Activated CD4-positive, alpha-beta memory T cell treated with anti-CD3 and anti-CD28 coated beads for 36 hours (primary cell): ENCODE measurements around the gene DCAF5. TPM values are rescaled to one million over a fixed set of nuclear protein-coding genes. Genes with fewer than 3 reads are reported as not detected.

Source experiments
- CTCF ChIA-PET: fragments of 350-600 bp; sonication (Branson Sonifier 250); formaldehyde crosslinking; loops from one replicate; lab custom pipeline; 2021; ENCODE audit warnings: antibody characterized with exemption, inconsistent platforms; lab: Charles Lee
- POLR2A ChIA-PET: fragments of 350-600 bp; sonication (Branson Sonifier 250); formaldehyde crosslinking; loops from one replicate; lab custom pipeline; 2021; ENCODE audit warnings: antibody characterized with exemption; lab: Charles Lee
- DNase-seq: peaks from one replicate; pipeline ENCODE4 v3.0.0-alpha.2; 2020
- H3K27ac Mint-ChIP-seq: one replicate; pipeline ENCODE4 v1.8.0; 2021; ENCODE audit warnings: mixed read lengths
- H3K27me3 Mint-ChIP-seq: one replicate; pipeline ENCODE4 v1.8.0; 2021; ENCODE audit warnings: mixed read lengths
- H3K36me3 Mint-ChIP-seq: one replicate; pipeline ENCODE4 v1.8.0; 2021; ENCODE audit warnings: mixed read lengths
- H3K4me1 Mint-ChIP-seq: one replicate; pipeline ENCODE4 v1.8.0; 2021; ENCODE audit warnings: low read depth, mixed read lengths
- H3K4me3 Mint-ChIP-seq: one replicate; pipeline ENCODE4 v1.8.0; 2021; ENCODE audit warnings: mild to moderate bottlenecking, mixed read lengths
- H3K9me3 Mint-ChIP-seq: one replicate; pipeline ENCODE4 v1.8.0; 2021; ENCODE audit warnings: mixed read lengths
- intact Hi-C: fragments of 100-400 bp; cut with micrococcal nuclease; formaldehyde crosslinking; loops from one replicate; pipeline ENCODE4 v1.15.1; 2023
- total RNA-seq, 2 experiments: library from RNA; stranded (reverse); gene quantifications; one replicate each; pipeline ENCODE4 v1.2.3, GENCODE V29; 2021

Gene DCAF5
- total RNA-seq, 2 experiments from 2014 or later = 32.3 to 34.0 TPM

DNA sequence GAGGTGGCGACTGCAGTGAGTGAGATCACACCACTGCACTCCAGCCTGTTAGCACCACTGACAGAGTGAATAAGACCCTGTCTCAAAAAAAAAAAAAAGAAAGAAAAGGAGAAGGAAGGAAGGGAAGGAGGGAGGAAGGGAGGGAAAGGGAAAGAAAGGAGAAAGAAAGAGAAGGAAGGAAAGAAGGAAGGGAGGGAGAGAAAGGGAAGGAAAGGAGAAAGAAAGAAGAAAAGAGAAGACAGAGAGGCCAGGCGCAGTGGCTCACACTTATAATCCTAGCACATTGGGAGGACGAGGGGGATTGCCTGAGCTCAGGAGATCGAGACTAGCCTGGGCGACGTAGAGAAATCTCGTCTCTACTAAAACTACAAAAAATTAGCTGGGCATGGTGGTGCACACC lies 13.2 kb downstream of the DCAF5 start:
- no peak for DNase-seq
- Mint-ChIP-seq H3K27me3 (no peaks in the 10 kb centered on the region), H3K4me1 (peaks cover 41% of the 10 kb centered on the region), H3K4me3 (no peak overlapping the region), H3K9me3 (no peaks in the 10 kb centered on the region), H3K36me3 (peaks cover 1% of the 10 kb centered on the region), H3K27ac (no peak overlapping the region)
- intact Hi-C loops = loop anchor here (10.0 kb wide), 1 partner anchor 625 kb away; the partner anchor contains the start of gene SRSF5
- POLR2A ChIA-PET = interaction anchor here (0.6 kb wide), 1 partner anchor 291 kb away, joined by 3 read pairs; no protein-coding TSS in a partner anchor
- CTCF ChIA-PET = interaction anchor here (1.0 to 5.3 kb wide), 4 partner anchors 10 to 276 kb away, joined by 3 to 32 read pairs (median 6); no protein-coding TSS in a partner anchor

- H3K4me3 Mint-ChIP-seq = no peak overlapping the region
- intact Hi-C loops = loop anchor here (10.0 kb wide), 1 partner anchor 627 kb away; the partner anchor contains the start of gene SRSF5
- POLR2A ChIA-PET = interaction anchor here (0.6 to 1.2 kb wide), 3 partner anchors 14 to 38 kb away, joined by 3 to 4 read pairs (median 4); no protein-coding TSS in a partner anchor
- H3K9me3 Mint-ChIP-seq = no peaks in the 10 kb centered on the region
- no peaks in the 10 kb centered on the region for H3K27me3 Mint-ChIP-seq
- H3K36me3 Mint-ChIP-seq = peaks cover 1% of the 10 kb centered on the region
- H3K4me1 Mint-ChIP-seq = peaks cover 57% of the 10 kb centered on the region
- peak; percentile 33 for DNase-seq
- no peak overlapping the region for H3K27ac Mint-ChIP-seq
- CTCF ChIA-PET = interaction anchor here (0.6 to 1.0 kb wide), 2 partner anchors 9 to 16 kb away, joined by 3 to 5 read pairs; no protein-coding TSS in a partner anchor
Observed at GRCh38 chr14:69137843-69138535, 14.9 kb downstream of the DCAF5 start.

DNA sequence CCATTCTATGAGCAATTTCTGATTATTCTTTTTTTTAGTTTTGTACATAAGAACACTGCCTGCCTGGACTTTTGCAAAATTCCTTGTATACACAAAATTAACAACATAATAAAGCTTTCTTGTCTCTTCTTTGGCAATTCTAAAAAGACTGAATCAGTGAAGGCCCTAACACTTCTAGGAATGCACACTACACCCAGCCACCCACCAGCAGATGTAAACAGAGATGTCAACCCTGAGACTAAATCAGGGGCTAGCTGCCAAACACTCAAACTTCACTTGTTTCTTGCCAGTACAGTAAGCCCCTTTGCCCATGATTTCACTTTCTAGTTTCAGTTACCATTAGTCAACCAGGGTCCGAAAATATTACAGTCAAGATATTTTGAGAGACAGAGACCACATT lies 15.5 kb downstream of the DCAF5 start:
- no peak for DNase-seq

DNA sequence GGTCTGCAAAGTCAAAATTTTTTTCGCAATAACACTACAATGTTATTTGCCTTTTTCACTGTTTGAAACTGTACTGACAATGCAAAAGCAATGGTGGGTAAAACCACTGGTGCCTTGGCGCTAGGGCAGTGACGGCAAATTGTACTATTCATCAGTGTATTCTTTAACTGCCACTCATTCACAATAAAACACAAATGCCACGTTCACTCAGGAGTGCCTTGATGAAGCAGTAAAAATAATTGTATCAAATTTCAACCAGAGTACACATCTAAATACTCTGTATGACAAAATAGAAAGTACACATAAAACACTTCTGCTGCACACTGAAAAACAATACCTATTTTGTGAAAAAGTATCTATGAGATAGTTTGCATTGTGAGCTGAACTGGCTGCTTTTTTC lies 17.8 kb downstream of the DCAF5 start:
- DNase-seq = no peak
- intact Hi-C loops = loop anchor here (10.0 kb wide), 1 partner anchor 630 kb away; the partner anchor contains the start of gene SRSF5
- no peaks in the 10 kb centered on the region for H3K9me3 Mint-ChIP-seq
- ChIA-PET CTCF (interaction anchor here (8.5 kb wide), 1 partner anchor 14 kb away, joined by 146 read pairs; the partner anchor contains the start of gene DCAF5), POLR2A (no interaction called here)
- no peak overlapping the region for H3K4me3 Mint-ChIP-seq
- H3K27me3 Mint-ChIP-seq = no peaks in the 10 kb centered on the region
- no peaks in the 10 kb centered on the region for H3K36me3 Mint-ChIP-seq
- H3K4me1 Mint-ChIP-seq = peaks cover 75% of the 10 kb centered on the region
- no peak overlapping the region for H3K27ac Mint-ChIP-seq

More for the DNA sequence above, 15.5 kb downstream of the DCAF5 start:
- Mint-ChIP-seq H3K9me3 (no peaks in the 10 kb centered on the region), H3K4me3 (no peak overlapping the region), H3K4me1 (peaks cover 57% of the 10 kb centered on the region), H3K27me3 (no peaks in the 10 kb centered on the region), H3K36me3 (peaks cover 1% of the 10 kb centered on the region), H3K27ac (peak overlapping the region; percentile 19)
- ChIA-PET CTCF (interaction anchor here (1.0 kb wide), 1 partner anchor 8 kb away, joined by 5 read pairs; no protein-coding TSS in a partner anchor), POLR2A (interaction anchor here (1.2 kb wide), 1 partner anchor 15 kb away, joined by 3 read pairs; no protein-coding TSS in a partner anchor)
- intact Hi-C loops = loop anchor here (10.0 kb wide), 1 partner anchor 627 kb away; the partner anchor contains the start of gene SRSF5

DNA sequence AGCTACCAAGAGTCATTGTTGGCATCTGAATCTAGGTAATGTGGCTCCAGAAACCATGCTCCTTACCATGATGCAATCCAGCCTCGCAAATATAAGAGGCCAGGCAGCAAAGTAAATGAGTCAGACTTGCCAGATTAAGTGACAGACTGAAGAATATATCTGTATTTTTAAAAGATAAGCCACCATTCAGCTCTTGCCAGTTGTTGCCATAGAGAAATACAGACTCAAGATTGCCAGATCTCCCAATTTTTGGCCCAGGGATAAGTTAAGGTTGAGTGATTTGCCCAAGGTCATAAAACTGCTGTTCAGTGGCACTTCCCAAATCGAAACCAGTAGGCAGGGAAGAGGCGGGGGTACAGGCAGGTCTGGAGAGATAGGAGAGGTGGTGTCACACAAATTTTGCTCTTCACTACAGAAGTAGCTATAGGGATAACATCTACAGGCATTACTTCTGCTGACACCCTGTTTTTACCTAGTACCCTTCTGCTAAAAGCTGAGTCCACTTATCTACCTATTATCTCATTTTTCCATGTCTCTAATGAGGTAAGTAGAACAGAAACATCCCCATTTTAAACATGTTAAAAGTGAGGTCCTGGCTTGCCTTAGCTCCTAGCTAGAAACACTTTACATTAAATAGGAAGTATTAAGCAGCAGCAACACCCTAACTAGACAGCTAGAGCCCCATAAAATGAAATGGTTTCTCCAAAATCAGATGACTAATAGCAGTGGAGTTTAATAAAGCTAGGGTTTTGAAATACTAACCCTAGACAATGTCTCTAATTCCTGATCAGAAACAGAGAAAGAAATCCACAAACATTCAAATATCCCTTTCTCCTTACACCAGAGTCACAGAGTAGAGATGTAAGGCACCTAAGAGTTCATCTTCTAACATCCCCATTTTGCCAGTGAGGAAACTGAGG lies 19.5 kb downstream of the DCAF5 start:
- intact Hi-C loops = loop anchor here (2.0 to 10.0 kb wide), 3 partner anchors 17 to 631 kb away; partner anchors contain the start of gene SRSF5
- POLR2A ChIA-PET = interaction anchor here (1.1 to 1.3 kb wide), 3 partner anchors 13 to 19 kb away, joined by 3 to 5 read pairs (median 4); partner anchors contain the start of gene DCAF5
- CTCF ChIA-PET = interaction anchor here (0.6 to 8.5 kb wide), 7 partner anchors 10 to 326 kb away, joined by 3 to 146 read pairs (median 3); partner anchors contain the start of gene DCAF5
- peak overlapping the region; percentile 94 for H3K27ac Mint-ChIP-seq
- no peaks in the 10 kb centered on the region for H3K9me3 Mint-ChIP-seq
- H3K27me3 Mint-ChIP-seq = no peaks in the 10 kb centered on the region
- peak; percentile 43 for DNase-seq
- peak overlapping the region; percentile 16 for H3K4me3 Mint-ChIP-seq
- H3K4me1 Mint-ChIP-seq = peaks cover 77% of the 10 kb centered on the region
- no peaks in the 10 kb centered on the region for H3K36me3 Mint-ChIP-seq

GRCh38 chr14:69132513-69133181 lies 20.3 kb downstream of the DCAF5 start:
- intact Hi-C loops = loop anchor here (2.0 to 10.0 kb wide), 3 partner anchors 18 to 632 kb away; partner anchors contain the start of gene SRSF5
- Mint-ChIP-seq H3K27ac (peak overlapping the region; percentile 94), H3K9me3 (no peaks in the 10 kb centered on the region), H3K4me3 (no peak overlapping the region), H3K27me3 (no peaks in the 10 kb centered on the region), H3K4me1 (peaks cover 69% of the 10 kb centered on the region), H3K36me3 (no peaks in the 10 kb centered on the region)
- DNase-seq = no peak
- ChIA-PET CTCF (interaction anchor here (0.8 to 8.5 kb wide), 6 partner anchors 10 to 327 kb away, joined by 3 to 146 read pairs (median 4); partner anchors contain the start of gene DCAF5), POLR2A (interaction anchor here (1.1 to 1.3 kb wide), 3 partner anchors 14 to 20 kb away, joined by 3 to 5 read pairs (median 4); partner anchors contain the start of gene DCAF5)

- no peak overlapping the region for H3K4me3 Mint-ChIP-seq
- POLR2A ChIA-PET = interaction anchor here (0.5 to 0.6 kb wide), 2 partner anchors 11 to 16 kb away, joined by 3 read pairs; no protein-coding TSS in a partner anchor
- CTCF ChIA-PET = interaction anchor here (0.5 to 8.5 kb wide), 8 partner anchors 9 to 820 kb away, joined by 3 to 146 read pairs (median 18); partner anchors contain the start of gene DCAF5
- no peak for DNase-seq
- no peaks in the 10 kb centered on the region for H3K9me3 Mint-ChIP-seq
- H3K27me3 Mint-ChIP-seq = no peaks in the 10 kb centered on the region
- intact Hi-C loops = loop anchor here (5.0 to 10.0 kb wide), 2 partner anchors 111 to 634 kb away; partner anchors contain the start of gene SRSF5
- H3K27ac Mint-ChIP-seq = peak overlapping the region; percentile 23
- no peaks in the 10 kb centered on the region for H3K36me3 Mint-ChIP-seq
- peaks cover 66% of the 10 kb centered on the region for H3K4me1 Mint-ChIP-seq
Observed at GRCh38 chr14:69131176-69131575, 21.7 kb downstream of the DCAF5 start.

DNA sequence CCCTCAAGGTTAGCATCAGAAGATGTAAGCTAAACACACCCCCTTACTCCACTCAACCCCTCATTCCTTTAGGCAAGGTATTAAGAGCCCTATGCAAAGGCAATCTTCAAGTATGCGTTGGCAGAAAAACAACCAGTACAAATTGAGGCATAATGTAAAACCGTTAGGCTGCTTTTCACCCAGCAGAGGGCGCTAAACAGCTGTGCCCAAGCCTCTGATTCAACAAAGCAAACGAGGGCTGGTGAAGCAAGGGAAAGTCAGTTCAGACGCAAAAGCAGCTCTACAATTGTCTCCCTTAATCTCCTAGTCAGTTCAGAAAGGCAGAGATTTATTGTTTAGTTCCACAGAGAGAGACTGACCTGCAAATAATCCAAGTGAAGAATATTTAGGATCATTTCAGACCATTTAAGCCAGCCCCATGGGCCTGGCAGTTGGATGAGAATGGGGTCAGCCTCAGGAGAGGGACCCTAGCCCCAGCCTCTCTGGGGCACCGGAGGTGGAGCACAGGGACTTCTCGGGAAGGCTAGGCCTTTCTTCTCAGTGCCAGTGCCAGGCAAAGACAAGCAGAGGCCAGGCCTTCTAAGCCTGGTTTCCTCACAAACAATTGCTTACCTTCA lies 23.5 kb downstream of the DCAF5 start:
- H3K4me3 Mint-ChIP-seq = no peak overlapping the region
- POLR2A ChIA-PET = interaction anchor here (0.5 to 0.7 kb wide), 2 partner anchors 21 to 106 kb away, joined by 3 to 5 read pairs; no protein-coding TSS in a partner anchor

GRCh38 chr14:69118305-69118704 lies 34.6 kb downstream of the DCAF5 start:
- intact Hi-C loops = no loop called here
- H3K27ac Mint-ChIP-seq = no peak overlapping the region

More for the DNA sequence above, 23.5 kb downstream of the DCAF5 start:
- H3K4me1 Mint-ChIP-seq = peaks cover 59% of the 10 kb centered on the region
- intact Hi-C loops = loop anchor here (1.0 to 10.0 kb wide), 4 partner anchors 24 to 331 kb away; partner anchors contain the start of genes DCAF5, ERH, EXD2 and SLC39A9
- no peaks in the 10 kb centered on the region for H3K9me3 Mint-ChIP-seq
- no peaks in the 10 kb centered on the region for H3K36me3 Mint-ChIP-seq
- CTCF ChIA-PET = interaction anchor here (0.5 to 8.5 kb wide), 36 partner anchors 7 to 333 kb away, joined by 3 to 146 read pairs (median 4); partner anchors contain the start of genes DCAF5 and EXD2
- peak; percentile 81 for DNase-seq
- no peaks in the 10 kb centered on the region for H3K27me3 Mint-ChIP-seq
- peak overlapping the region; percentile 31 for H3K27ac Mint-ChIP-seq

More at GRCh38 chr14:69118305-69118704, 34.6 kb downstream of the DCAF5 start:
- CTCF ChIA-PET = interaction anchor here (1.2 to 4.4 kb wide), 5 partner anchors 11 to 207 kb away, joined by 3 to 23 read pairs (median 4); no protein-coding TSS in a partner anchor
- no peak for DNase-seq
- POLR2A ChIA-PET = interaction anchor here (0.5 kb wide), 1 partner anchor 184 kb away, joined by 5 read pairs; no protein-coding TSS in a partner anchor
- Mint-ChIP-seq H3K36me3 (peaks cover 32% of the 10 kb centered on the region), H3K4me1 (peaks cover 30% of the 10 kb centered on the region), H3K27me3 (no peaks in the 10 kb centered on the region), H3K9me3 (no peaks in the 10 kb centered on the region), H3K4me3 (no peak overlapping the region)
